Karpas-422 (cell line): ENCODE data around the gene STK32B. TPM values are rescaled to one million over a fixed set of nuclear protein-coding genes. Genes with fewer than 3 reads are reported as not detected.

Source experiments
- DNase-seq: peaks from one replicate; pipeline ENCODE4 v3.0.0-alpha.2; 2015
- H2AFZ ChIP-seq: fragments of 200-600 bp; sonication (generic); 2 replicates; pipeline ENCODE4 v1.6.1; 2014; ENCODE audit warnings: antibody characterized with exemption, low read length, mixed read lengths
- H3K27ac ChIP-seq: fragments of 200-600 bp; sonication (generic); 2 replicates; pipeline ENCODE4 v1.5.1; 2014; ENCODE audit warnings: mild to moderate bottlenecking, low read length, moderate library complexity
- H3K27me3 ChIP-seq: fragments of 200-600 bp; sonication (generic); 2 replicates; pipeline ENCODE4 v1.6.1; 2014; ENCODE audit warnings: low read length, mixed read lengths
- H3K36me3 ChIP-seq: fragments of 200-600 bp; sonication (generic); 2 replicates; pipeline ENCODE4 v1.6.1; 2014; ENCODE audit warnings: low read length, mixed read lengths; ENCODE audit not compliant: insufficient read depth
- H3K4me1 ChIP-seq: fragments of 200-600 bp; sonication (generic); 2 replicates; pipeline ENCODE4 v1.6.1; 2014; ENCODE audit warnings: mild to moderate bottlenecking, low read length, mixed read lengths
- H3K4me2 ChIP-seq: fragments of 200-600 bp; sonication (generic); 2 replicates; pipeline ENCODE4 v1.6.1; 2014; ENCODE audit warnings: low read length, low read depth, mild to moderate bottlenecking; ENCODE audit not compliant: poor library complexity, severe bottlenecking
- H3K4me3 ChIP-seq: fragments of 200-600 bp; sonication (generic); 2 replicates; pipeline ENCODE4 v1.5.1; 2014; ENCODE audit warnings: mild to moderate bottlenecking, antibody characterized with exemption, low read length, mixed read lengths
- H3K79me2 ChIP-seq: fragments of 200-600 bp; sonication (generic); 2 replicates; pipeline ENCODE4 v1.6.1; 2014; ENCODE audit warnings: mild to moderate bottlenecking, low read length, mixed read lengths
- H3K9ac ChIP-seq: fragments of 200-600 bp; sonication (generic); 2 replicates; pipeline ENCODE4 v1.6.0; 2014; ENCODE audit warnings: low read length
- H3K9me2 ChIP-seq: fragments of 200-600 bp; sonication (generic), shearing (Covaris generic); replicated peaks from 2 replicates; pipeline ENCODE4 v1.6.0; 2014; ENCODE audit warnings: mild to moderate bottlenecking, low read length, moderate library complexity; ENCODE audit not compliant: insufficient read depth
- H3K9me3 ChIP-seq: fragments of 300-700, 200-600 bp; sonication (generic); 2 replicates; pipeline ENCODE4 v1.6.1; 2014; ENCODE audit warnings: low read length, mixed read lengths
- H4K20me1 ChIP-seq: fragments of 200-600 bp; sonication (generic); 2 replicates; pipeline ENCODE4 v1.6.1; 2014; ENCODE audit warnings: mild to moderate bottlenecking, antibody characterized with exemption, low read length, low read depth; ENCODE audit not compliant: insufficient read depth
- total RNA-seq: library from RNA; depleted of rRNA; stranded (reverse); fragments of >200 nt; shearing (Covaris generic); gene quantifications from 2 replicates; pipeline ENCODE4 v1.2.3, GENCODE V29; 2014; ENCODE audit warnings: low replicate concordance

Gene STK32B
- total RNA-seq, 1 experiment from 2014 or later = not detected

DNA sequence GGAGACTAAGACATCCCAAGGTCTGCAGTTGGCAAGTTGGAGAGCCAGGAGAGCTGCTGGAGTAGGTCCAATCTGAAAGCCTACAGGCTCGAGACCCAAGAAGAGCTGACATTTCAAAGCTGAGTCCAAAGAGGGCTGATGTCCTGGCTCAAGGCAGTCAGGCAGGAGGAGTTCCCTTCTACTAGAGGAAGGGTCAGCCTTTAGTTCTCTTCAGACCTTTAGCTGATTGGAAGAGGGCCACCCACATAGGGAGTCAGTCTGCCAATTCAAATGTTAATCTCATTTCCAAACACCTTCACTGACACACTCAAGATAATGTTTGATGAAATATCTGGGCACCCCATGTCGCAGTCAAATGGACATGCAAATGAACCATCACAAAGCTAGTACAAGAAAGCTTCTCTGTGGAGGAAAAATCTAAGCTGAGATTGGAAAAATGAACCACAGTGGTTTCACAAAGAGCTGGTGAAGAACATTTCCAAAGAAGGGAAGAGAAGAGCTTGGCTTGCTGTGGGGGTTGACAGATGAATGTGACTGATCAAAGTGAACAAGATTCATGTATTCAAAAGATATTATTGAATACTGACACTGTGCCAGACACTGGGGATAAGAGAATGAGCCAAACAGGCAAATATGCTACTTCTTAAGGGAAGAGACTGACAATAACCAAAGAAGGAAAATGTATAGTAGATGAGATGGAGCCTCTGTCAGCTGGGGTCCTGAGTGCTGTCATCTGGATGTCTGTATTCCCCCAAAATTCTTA, 61.2 kb downstream of the STK32B start:
- no peaks in the 10 kb centered on the region for H3K27me3 ChIP-seq
- no peaks in the 10 kb centered on the region for H3K36me3 ChIP-seq
- H2AFZ ChIP-seq = no peak overlapping the region
- H3K9me3 ChIP-seq = no peaks in the 10 kb centered on the region
- H3K4me1 ChIP-seq = no peaks in the 10 kb centered on the region
- no peak overlapping the region for H3K4me2 ChIP-seq
- H3K79me2 ChIP-seq = no peaks in the 10 kb centered on the region
- H3K4me3 ChIP-seq = no peak overlapping the region
- no peak overlapping the region for H3K9ac ChIP-seq
- H3K9me2 ChIP-seq = no peaks in the 10 kb centered on the region
- no peaks in the 10 kb centered on the region for H4K20me1 ChIP-seq
- DNase-seq = peak; percentile 21
- H3K27ac ChIP-seq = no peak overlapping the region

DNA sequence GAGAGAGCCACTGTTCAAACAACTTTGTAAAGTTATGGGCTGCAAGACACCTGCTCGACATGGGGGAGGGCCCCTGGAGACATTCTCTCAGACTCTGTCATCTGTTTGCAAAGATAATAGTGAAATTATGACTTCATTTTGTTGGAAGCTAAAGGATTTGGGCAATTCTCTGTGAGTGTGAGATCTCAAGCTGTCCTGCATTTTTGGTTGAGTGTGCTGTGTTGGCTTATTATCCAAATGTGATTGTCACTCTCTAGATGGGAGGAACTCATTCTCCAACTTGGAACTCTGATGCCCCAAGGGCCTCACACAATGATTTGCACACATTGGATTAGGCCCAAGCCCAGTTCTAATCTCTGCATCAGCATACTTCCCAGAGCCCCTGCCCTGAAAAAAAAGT, 63.7 kb downstream of the STK32B start:
- no peaks in the 10 kb centered on the region for H4K20me1 ChIP-seq
- H2AFZ ChIP-seq = no peak overlapping the region
- H3K9me2 ChIP-seq = no peaks in the 10 kb centered on the region
- H3K4me1 ChIP-seq = no peaks in the 10 kb centered on the region
- H3K27ac ChIP-seq = no peak overlapping the region
- no peaks in the 10 kb centered on the region for H3K9me3 ChIP-seq
- no peaks in the 10 kb centered on the region for H3K36me3 ChIP-seq
- H3K4me2 ChIP-seq = no peak overlapping the region
- H3K79me2 ChIP-seq = no peaks in the 10 kb centered on the region
- H3K27me3 ChIP-seq = no peaks in the 10 kb centered on the region
- no peak for DNase-seq
- H3K4me3 ChIP-seq = no peak overlapping the region
- H3K9ac ChIP-seq = no peak overlapping the region

DNA sequence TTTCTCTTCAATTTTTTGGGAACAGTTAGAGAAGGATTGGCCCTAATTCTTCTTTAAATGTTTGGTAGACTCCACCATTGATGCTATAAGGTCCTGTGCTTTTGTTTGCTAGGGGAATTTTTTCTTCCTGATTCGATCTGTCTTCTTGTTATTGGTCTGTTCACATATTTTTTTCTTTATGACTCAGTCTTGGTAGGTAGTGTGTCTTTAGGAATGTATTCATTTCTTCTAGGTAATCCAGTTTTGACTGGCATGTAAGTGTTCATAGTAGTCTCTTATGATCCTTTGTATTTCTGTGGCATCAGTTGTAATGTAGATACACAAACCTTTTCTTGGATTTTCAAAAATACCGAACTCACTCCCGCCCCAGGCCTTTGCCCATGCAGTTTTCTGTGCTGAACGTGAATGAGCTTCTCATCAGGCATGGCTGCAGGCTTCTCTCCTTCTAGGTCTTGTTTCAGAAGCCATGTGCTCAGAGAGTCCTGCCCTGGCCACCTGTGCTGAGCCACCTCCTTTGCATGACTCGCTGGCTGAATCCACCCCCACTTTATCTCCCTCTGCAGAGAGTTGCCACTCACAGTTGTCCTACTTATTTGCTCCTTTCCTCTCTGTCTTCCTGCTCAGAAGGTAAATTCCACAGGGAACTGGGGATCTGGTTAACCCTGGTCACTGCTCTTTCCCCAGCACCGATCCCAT, 67.0 kb downstream of the STK32B start:
- no peaks in the 10 kb centered on the region for H4K20me1 ChIP-seq
- H3K9me2 ChIP-seq = no peaks in the 10 kb centered on the region
- H3K36me3 ChIP-seq = no peaks in the 10 kb centered on the region; the same call in 1 of the 2 replicates
- no peaks in the 10 kb centered on the region for H3K79me2 ChIP-seq
- H3K4me2 ChIP-seq = no peak overlapping the region
- peak; percentile 6 for DNase-seq
- H3K4me3 ChIP-seq = no peak overlapping the region
- no peak overlapping the region for H2AFZ ChIP-seq
- peaks cover 7% of the 10 kb centered on the region; the same call in 1 of the 2 replicates for H3K9me3 ChIP-seq
- H3K4me1 ChIP-seq = no peaks in the 10 kb centered on the region
- H3K27ac ChIP-seq = no peak overlapping the region
- H3K27me3 ChIP-seq = no peaks in the 10 kb centered on the region
- H3K9ac ChIP-seq = no peak overlapping the region

DNA sequence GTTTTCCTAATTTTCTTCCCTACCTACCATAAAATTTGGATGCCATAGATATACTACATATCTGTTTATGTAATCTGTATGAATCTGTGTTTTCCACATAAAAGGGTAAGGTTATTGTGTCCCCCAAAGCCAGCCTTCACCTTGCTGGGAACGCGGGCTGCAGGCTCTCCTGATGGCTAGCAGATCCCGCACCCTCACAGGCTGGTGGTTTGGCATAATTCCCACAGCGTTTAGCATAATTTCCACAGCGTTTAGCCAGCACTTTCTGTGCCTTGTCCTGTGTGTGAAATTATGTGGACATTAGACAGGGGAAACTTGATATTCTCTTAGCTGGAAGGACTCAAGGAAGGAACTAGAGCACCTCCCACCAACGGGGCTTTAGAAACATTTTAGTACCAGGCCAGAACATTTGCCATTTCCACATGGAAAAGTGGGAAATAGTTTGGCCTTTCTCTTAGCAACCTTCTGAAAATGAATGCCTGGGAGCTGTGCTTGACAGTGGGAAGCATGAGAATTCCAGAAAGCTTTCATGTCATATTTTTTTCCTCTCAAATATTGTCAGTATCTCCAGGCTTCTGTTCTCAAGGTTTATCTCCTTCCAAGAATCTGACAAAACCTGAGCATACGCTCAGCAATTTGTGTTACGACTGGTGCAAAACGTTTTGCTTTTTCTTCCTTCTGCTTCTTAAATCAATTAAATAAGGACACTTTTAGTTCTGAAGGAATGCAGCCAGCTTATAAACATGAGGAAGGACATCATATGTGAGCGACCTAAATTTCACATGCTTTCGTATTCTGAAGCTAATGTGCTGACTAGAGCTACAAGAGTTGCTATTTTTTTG, 67.9 kb downstream of the STK32B start:
- DNase-seq = peak; percentile 25
- no peak overlapping the region for H3K4me3 ChIP-seq
- no peak overlapping the region for H3K27ac ChIP-seq
- no peak overlapping the region for H2AFZ ChIP-seq
- no peaks in the 10 kb centered on the region for H3K79me2 ChIP-seq
- peaks cover 7% of the 10 kb centered on the region; the same call in 1 of the 2 replicates for H3K9me3 ChIP-seq
- H4K20me1 ChIP-seq = no peaks in the 10 kb centered on the region
- H3K27me3 ChIP-seq = no peaks in the 10 kb centered on the region
- H3K36me3 ChIP-seq = no peaks in the 10 kb centered on the region; the same call in 1 of the 2 replicates
- H3K9me2 ChIP-seq = no peaks in the 10 kb centered on the region
- no peak overlapping the region for H3K4me2 ChIP-seq
- no peaks in the 10 kb centered on the region for H3K4me1 ChIP-seq
- H3K9ac ChIP-seq = no peak overlapping the region

DNA sequence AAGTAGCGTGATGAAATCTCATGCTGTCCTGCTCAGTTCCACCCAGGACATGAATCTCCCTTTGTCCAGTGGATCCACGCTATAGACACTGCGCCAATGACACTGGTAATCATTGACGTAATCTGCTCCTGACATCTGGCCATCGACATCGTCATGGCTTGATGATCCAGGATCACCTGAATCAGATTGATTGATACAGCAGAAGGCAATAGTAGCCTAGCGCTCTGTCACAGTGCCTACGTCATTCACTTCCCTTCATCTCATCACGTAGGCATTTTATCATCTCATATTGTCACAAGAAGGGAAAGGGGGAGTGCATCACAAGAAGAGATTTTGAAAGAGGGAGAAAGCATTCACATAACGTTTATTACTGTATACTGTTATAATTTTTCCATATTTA, 68.8 kb downstream of the STK32B start:
- H3K4me2 ChIP-seq = no peak overlapping the region
- no peaks in the 10 kb centered on the region for H3K27me3 ChIP-seq
- no peak overlapping the region for H3K4me3 ChIP-seq
- no peak overlapping the region for H2AFZ ChIP-seq
- H3K9me3 ChIP-seq = peaks cover 7% of the 10 kb centered on the region; the same call in 1 of the 2 replicates
- no peaks in the 10 kb centered on the region for H3K4me1 ChIP-seq
- H3K27ac ChIP-seq = no peak overlapping the region
- no peaks in the 10 kb centered on the region for H4K20me1 ChIP-seq
- H3K36me3 ChIP-seq = no peaks in the 10 kb centered on the region; the same call in 1 of the 2 replicates
- H3K9ac ChIP-seq = no peak overlapping the region
- H3K9me2 ChIP-seq = no peaks in the 10 kb centered on the region
- H3K79me2 ChIP-seq = no peaks in the 10 kb centered on the region
- DNase-seq = peak; percentile 14

DNA sequence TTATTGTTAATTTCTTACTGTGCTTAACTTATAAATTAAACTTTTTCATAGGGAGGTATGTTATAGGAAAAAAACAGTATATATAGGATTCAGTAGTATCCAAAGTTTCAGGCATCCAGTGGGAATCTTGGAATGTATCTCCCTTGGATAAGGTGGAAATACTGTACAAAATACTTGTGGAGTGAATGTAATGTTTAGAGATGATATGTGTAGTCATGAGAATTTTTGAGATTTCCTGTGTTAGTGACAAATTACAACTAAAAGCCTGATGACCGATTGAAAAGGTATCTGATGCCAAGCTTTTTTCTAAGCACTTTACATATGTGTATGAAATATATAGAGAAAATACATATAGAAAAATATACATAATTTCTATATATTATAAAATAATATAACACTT, 69.2 kb downstream of the STK32B start:
- H3K9me3 ChIP-seq = peaks cover 7% of the 10 kb centered on the region; the same call in 1 of the 2 replicates
- no peak overlapping the region for H2AFZ ChIP-seq
- no peaks in the 10 kb centered on the region for H4K20me1 ChIP-seq
- H3K9ac ChIP-seq = no peak overlapping the region
- H3K9me2 ChIP-seq = no peaks in the 10 kb centered on the region
- no peaks in the 10 kb centered on the region for H3K4me1 ChIP-seq
- H3K27me3 ChIP-seq = no peaks in the 10 kb centered on the region
- no peak overlapping the region for H3K4me2 ChIP-seq
- H3K27ac ChIP-seq = no peak overlapping the region
- DNase-seq = no peak
- no peak overlapping the region for H3K4me3 ChIP-seq
- H3K36me3 ChIP-seq = no peaks in the 10 kb centered on the region; the same call in 1 of the 2 replicates
- H3K79me2 ChIP-seq = no peaks in the 10 kb centered on the region

DNA sequence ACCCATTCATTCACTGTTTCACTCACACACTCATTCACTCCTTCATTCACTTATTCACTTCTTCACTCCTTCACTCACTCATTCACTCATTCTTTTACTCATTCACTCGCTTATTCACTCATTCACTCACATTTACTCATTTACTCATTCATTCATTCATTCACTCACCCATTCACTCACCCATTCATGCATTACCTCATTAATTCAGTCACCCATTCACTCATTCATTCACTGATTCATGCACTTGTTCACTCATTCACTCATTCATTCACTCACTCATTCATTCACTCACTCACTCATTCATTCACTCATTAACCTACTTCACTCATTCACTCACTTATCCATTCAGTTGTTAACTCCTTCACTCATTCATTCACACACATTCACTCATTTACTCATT, 70.8 kb downstream of the STK32B start:
- no peak overlapping the region for H3K9ac ChIP-seq
- peak; percentile 5 for DNase-seq

DNA sequence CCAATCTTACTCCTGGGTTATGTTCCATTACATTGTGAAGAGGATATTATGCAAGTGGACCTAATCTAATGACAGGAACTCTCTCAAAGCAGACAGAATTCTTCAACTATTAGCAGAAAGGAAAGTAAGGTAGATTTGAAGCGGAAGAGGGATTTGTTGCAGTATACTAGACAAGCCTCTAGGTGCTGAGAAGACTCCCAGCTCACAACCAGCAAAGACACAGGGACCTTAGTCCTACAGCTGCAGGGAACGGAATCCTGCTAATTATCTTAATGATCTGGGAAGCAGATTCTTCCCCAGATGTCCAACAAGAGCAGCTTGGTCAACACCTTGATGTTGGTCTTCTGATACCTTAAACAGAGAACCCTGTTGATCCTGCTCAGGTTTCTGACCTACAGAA, 73.6 kb downstream of the STK32B start:
- peak; percentile 19 for DNase-seq
- no peak overlapping the region for H3K4me2 ChIP-seq

More for the DNA sequence above, 70.8 kb downstream of the STK32B start:
- Histone ChIP-seq H4K20me1 (no peaks in the 10 kb centered on the region), H3K9me2 (no peaks in the 10 kb centered on the region), H3K4me1 (no peaks in the 10 kb centered on the region), H3K36me3 (no peaks in the 10 kb centered on the region; the same call in 1 of the 2 replicates), H3K79me2 (no peaks in the 10 kb centered on the region), H3K27ac (no peak overlapping the region), H3K4me3 (no peak overlapping the region), H3K27me3 (no peaks in the 10 kb centered on the region), H3K9me3 (peaks cover 7% of the 10 kb centered on the region; the same call in 1 of the 2 replicates), H3K4me2 (no peak overlapping the region), H2AFZ (no peak overlapping the region)

More for the DNA sequence above, 73.6 kb downstream of the STK32B start:
- no peak overlapping the region for H3K4me3 ChIP-seq
- H3K36me3 ChIP-seq = no peaks in the 10 kb centered on the region; the same call in 1 of the 2 replicates
- no peaks in the 10 kb centered on the region for H3K4me1 ChIP-seq
- no peaks in the 10 kb centered on the region for H3K27me3 ChIP-seq
- H3K9me3 ChIP-seq = peaks cover 7% of the 10 kb centered on the region; the same call in 1 of the 2 replicates
- no peak overlapping the region for H3K27ac ChIP-seq
- H2AFZ ChIP-seq = no peak overlapping the region
- no peaks in the 10 kb centered on the region for H3K9me2 ChIP-seq
- H3K79me2 ChIP-seq = no peaks in the 10 kb centered on the region
- H4K20me1 ChIP-seq = no peaks in the 10 kb centered on the region
- no peak overlapping the region for H3K9ac ChIP-seq
